IPS-18c (cell line): ENCODE results near the gene KCNE2.

ENCODE experiments used
- H3K4me3 ChIP-seq: 2 replicates; pipeline ENCODE4 v1.7.0; 2013; ENCODE audit warnings: low read depth, mild to moderate bottlenecking, low read length, moderate library complexity; ENCODE audit not compliant: insufficient read depth
- H3K9me3 ChIP-seq: one replicate; pipeline ENCODE4 v1.6.1; 2013; ENCODE audit warnings: mild to moderate bottlenecking, low read length, moderate library complexity; ENCODE audit not compliant: control insufficient read depth, insufficient read depth

The KCNE2 gene

DNA sequence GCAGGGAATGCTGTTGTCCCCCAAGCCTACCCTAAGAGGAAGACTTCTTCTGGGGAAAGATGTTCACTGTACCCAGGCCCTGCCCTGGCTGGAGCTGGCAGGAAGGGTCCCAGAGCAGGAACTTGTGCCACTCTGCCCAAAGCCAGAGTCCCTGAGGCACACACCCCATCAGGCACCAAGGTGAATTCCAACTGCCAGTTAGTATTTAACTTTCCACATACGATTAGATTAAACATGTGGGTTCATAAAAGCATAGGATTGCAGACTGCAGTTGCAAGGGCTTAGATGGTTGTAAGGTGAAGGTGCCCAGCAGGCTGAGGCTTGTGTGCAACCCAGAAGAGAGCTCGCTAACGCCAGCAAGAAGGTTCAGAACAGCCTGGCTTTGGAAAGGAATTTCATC is at the start of gene KCNE2:
Gene KCNE2 (plus strand): TSS at position 274 of the 400 bp plus-strand sequence. CDS start 6,473 bp downstream, outside the sequence.
- Histone ChIP-seq H3K9me3 (no peaks in the 10 kb centered on the region), H3K4me3 (no peak within 1 kb of the TSS)

- Histone ChIP-seq H3K9me3 (no peaks in the 10 kb centered on the region), H3K4me3 (no peak overlapping the region)
These were observed 44.2 kb upstream of the KCNE2 start for GRCh38 chr21:34319585-34319984.

- H3K9me3 ChIP-seq = no peaks in the 10 kb centered on the region
- H3K4me3 ChIP-seq = no peak overlapping the region
These were observed 43.8 kb upstream of the KCNE2 start for GRCh38 chr21:34320011-34320410.

- Histone ChIP-seq H3K9me3 (no peaks in the 10 kb centered on the region), H3K4me3 (no peak overlapping the region)
These were observed 33.8 kb upstream of the KCNE2 start for GRCh38 chr21:34330055-34330454.

GRCh38 chr21:34331726-34332125 is 32.1 kb upstream of the KCNE2 start:
- H3K4me3 ChIP-seq = no peak overlapping the region

DNA sequence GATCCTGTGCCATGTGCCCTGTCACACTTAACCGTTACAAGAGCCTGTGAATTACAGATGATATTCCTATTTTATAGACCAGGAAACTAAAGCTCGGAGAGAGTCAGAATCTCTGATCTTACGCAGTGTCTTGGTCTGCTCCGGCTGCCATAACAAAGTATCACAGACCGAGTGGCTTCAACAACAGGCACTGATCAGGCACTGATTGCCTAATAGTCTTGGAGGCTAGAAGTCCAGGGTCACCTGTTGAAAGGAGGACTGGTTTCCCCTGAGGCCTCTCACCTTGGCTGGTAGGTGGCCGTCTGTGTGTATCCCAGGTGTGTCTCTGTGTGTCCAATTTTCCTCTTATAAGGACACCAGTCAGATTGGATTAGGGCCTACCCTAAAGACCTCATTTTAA is 31.5 kb upstream of the KCNE2 start:
- no peak overlapping the region for H3K4me3 ChIP-seq
- no peaks in the 10 kb centered on the region for H3K9me3 ChIP-seq

More at GRCh38 chr21:34331726-34332125, 32.1 kb upstream of the KCNE2 start:
- no peaks in the 10 kb centered on the region for H3K9me3 ChIP-seq

- Histone ChIP-seq H3K9me3 (no peaks in the 10 kb centered on the region), H3K4me3 (no peak overlapping the region)
These were observed 30.6 kb upstream of the KCNE2 start for GRCh38 chr21:34333121-34333739.

- Histone ChIP-seq H3K9me3 (no peaks in the 10 kb centered on the region), H3K4me3 (no peak overlapping the region)
These were observed 28.5 kb upstream of the KCNE2 start for GRCh38 chr21:34335316-34335715.

- no peaks in the 10 kb centered on the region for H3K9me3 ChIP-seq
- no peak overlapping the region for H3K4me3 ChIP-seq
These were observed 27.6 kb upstream of the KCNE2 start for GRCh38 chr21:34336245-34336644.

DNA sequence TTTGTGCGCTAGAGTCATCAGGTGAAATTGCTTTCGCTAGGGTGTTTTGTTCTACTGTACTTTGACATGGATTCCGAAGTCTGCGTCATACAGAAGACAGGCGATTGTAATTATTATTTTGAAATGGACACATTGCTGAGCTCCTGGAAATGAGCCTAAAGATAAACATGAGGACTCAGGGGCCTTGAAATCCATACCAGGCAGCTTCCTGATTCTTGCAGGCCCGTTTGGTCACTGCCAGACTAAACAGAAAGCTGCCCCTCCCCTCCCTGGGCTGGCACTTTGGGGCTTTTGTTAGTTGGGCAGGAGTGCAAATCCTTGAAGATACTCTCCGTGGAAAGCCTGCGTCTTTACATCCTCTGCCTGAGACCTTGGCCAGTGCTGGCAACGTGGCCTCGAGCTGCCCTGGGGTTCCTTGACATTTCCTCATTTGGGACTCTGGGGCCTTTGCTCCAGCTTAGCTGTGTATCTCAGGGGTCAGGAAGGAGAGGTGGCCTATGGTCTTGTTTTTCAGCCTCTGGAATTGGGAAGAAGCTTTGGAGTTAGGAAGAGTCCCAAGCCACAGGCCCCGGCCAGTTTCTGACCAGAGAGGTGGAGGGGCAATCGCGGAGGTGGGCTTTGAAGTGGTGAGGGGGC is 26.9 kb upstream of the KCNE2 start:
- H3K9me3 ChIP-seq = no peaks in the 10 kb centered on the region
- H3K4me3 ChIP-seq = no peak overlapping the region

DNA sequence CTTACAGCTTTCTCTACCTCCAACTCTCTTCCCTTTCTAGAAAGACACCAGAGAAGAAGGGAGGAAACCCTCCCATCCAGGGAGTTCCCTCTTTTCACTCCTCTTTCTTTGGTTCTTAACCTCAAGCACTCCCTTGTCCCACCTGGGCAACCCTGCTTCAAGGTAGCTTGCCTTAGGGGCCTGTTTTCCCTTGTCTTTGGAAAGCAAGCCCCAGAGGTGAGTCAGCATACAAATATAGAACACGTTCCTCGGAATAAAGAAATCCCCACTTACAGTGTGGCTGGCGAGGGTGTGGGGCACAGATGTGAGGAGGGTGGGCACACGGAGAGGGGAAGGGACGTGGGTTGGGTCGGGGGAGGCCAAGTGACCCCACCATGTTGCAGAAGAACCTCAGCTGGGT is 26.1 kb upstream of the KCNE2 start:
- no peaks in the 10 kb centered on the region for H3K9me3 ChIP-seq
- H3K4me3 ChIP-seq = no peak overlapping the region

DNA sequence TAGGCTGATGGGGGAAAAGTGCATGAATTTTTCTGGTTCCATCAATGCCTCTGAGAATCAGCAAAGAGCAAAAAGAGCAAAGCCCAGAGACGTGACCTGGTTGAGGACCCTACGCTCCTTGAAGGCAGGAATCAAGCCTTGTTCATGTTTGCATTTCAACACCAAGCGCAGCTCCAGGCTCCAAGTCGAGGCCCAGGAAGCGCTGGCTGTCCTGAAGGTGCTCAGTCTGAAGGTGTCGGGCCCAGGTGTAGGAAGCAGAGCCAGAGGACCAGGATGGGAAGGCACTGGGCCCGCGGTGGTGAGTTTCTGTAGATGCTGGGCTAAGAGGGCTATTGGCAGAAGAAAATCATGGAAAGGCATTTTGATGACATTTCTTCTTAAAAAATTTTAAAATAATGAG is 25.6 kb upstream of the KCNE2 start:
- Histone ChIP-seq H3K9me3 (no peaks in the 10 kb centered on the region), H3K4me3 (no peak overlapping the region)

DNA sequence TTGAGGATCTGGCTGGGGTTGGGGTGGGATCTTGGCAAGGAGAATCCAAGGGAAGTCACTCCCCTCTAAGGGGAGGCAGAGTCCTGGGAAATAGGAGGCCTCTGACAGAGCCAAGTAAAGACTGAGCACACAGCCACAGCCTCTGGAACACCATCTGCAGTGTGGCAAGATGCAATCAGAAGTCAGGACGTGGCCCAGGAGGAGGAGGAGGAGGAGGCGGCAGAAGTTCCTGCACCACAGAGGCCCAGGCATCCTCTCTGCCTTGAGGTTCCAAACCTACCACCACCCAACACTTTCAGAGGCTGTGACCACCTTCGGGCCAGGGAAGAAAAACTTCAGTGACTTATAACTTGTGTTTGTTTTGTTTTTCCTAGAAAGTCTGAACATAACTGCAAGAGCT is 23.7 kb upstream of the KCNE2 start:
- Histone ChIP-seq H3K4me3 (no peak overlapping the region), H3K9me3 (no peaks in the 10 kb centered on the region)

GRCh38 chr21:34342476-34342875 is 21.3 kb upstream of the KCNE2 start:
- Histone ChIP-seq H3K4me3 (no peak overlapping the region), H3K9me3 (no peaks in the 10 kb centered on the region)

DNA sequence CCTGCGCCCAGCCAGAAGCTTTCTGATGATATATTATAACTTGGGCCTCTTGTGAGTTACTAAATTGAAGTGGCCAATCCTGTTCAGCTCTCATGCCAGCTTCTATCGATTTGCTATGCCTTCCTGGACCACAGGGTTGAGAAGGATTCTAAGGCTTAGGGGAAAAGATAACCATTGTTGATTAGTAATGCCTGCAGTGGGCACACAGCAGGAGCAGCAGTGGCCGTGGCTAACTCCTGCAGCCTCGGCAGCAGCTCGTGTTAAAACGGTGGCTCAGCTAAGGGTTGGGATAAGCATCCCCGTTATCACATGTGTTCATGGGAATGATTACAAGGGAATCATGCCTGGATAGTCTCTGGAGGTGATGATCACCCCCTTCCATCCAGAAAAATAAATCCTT is 20.5 kb upstream of the KCNE2 start:
- H3K4me3 ChIP-seq = no peak overlapping the region
- no peaks in the 10 kb centered on the region for H3K9me3 ChIP-seq

- Histone ChIP-seq H3K4me3 (no peak overlapping the region), H3K9me3 (no peaks in the 10 kb centered on the region)
These were observed 19.9 kb upstream of the KCNE2 start for GRCh38 chr21:34343838-34344381.

- Histone ChIP-seq H3K9me3 (no peaks in the 10 kb centered on the region), H3K4me3 (no peak overlapping the region)
These were observed 19.2 kb upstream of the KCNE2 start for GRCh38 chr21:34344584-34344983.

DNA sequence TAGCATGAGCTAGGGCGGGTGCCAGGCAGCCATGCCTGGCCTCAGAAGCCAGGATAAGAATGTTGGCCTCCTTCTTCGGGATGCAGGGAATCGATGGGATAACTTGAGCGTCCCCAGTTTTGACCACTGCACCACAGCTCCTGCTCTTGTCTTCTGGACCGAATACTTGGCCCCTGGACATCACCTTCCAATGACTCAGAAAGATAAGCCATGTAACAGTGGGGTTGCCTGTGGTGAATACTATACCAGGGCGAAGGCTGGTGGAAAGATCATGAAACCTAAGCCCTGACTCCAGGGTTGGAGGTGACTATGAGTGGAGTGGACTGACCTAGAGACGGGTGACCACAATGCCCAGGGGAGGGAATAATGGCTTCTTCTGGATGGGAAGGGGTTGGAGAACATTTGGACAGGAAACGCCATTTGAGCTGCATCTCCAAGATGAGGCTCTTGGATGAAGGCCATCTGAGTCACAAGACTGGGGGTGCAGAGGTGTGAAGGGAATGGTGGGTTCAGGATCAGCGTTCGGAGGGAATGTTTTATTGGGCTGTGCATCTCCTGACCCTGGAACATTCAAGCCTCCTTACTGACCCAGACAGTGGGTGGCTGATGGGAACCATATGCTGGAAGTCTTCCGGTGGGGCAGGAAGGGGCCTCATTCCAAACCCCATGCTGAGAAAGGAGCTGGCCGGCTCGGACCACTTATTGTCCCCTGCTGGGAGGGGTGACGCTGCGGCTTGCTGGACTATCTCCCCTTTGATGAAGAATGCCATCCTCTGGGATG is 18.5 kb upstream of the KCNE2 start:
- no peak overlapping the region for H3K4me3 ChIP-seq
- H3K9me3 ChIP-seq = no peaks in the 10 kb centered on the region
